ENCODE results near the gene GALNT5.

Gene GALNT5

GRCh38 chr2:157359628-157360027 is 102.1 kb downstream of the GALNT5 start:
- no peak overlapping the region for H3K4me3 ChIP-seq (replicated peaks in 1 of 2; ENCODE audit: low read depth in 2 of 2, low read length in 2 of 2)
- TF ChIP-seq CTCF (IDR thresholded peaks at IDR 0.05; ENCODE audit: low read depth, low read length) = no peak
- no peak for DNase-seq (ENCODE audit: low read depth in 2 of 2)

GRCh38 chr2:157361526-157361925 is 104.0 kb downstream of the GALNT5 start:
- H3K4me3 ChIP-seq (replicated peaks in 1 of 2; ENCODE audit: low read depth in 2 of 2, low read length in 2 of 2) = no peak overlapping the region
- DNase-seq (ENCODE audit: low read depth in 2 of 2) = no peak
- no peak for TF ChIP-seq CTCF (IDR thresholded peaks at IDR 0.05; ENCODE audit: low read depth, low read length)

GRCh38 chr2:157362627-157363026 is 105.1 kb downstream of the GALNT5 start:
- DNase-seq (ENCODE audit: low read depth in 2 of 2) = no peak
- H3K4me3 ChIP-seq (replicated peaks in 1 of 2; ENCODE audit: low read depth in 2 of 2, low read length in 2 of 2) = no peak overlapping the region
- TF ChIP-seq CTCF (IDR thresholded peaks at IDR 0.05; ENCODE audit: low read depth, low read length) = no peak

GRCh38 chr2:157363612-157364101 is 106.2 kb downstream of the GALNT5 start:
- TF ChIP-seq CTCF (IDR thresholded peaks at IDR 0.05; ENCODE audit: low read depth, low read length) = no peak
- H3K4me3 ChIP-seq (replicated peaks in 1 of 2; ENCODE audit: low read depth in 2 of 2, low read length in 2 of 2) = no peak overlapping the region
- peak in 1 of 2 donors; percentile 10 for DNase-seq (ENCODE audit: low read depth in 2 of 2)

Measured in cardiac fibroblast (primary cell).